SK-N-SH (cell line): ENCODE data around the gene ACKR3. TPM values are rescaled to one million over a fixed set of nuclear protein-coding genes. Genes with fewer than 3 reads are reported as not detected.

Source experiments
- CTCF ChIA-PET: fragments of 300-600, 350-600 bp; formaldehyde crosslinking; extraction: SDS; loops from one replicate; lab custom pipeline; 2021; lab: Yijun Ruan, JAX
- POLR2A ChIA-PET: fragments of 350-600 bp; sonication (Branson Sonifier 250); formaldehyde crosslinking; extraction: SDS; loops from one replicate; lab custom pipeline; 2020; ENCODE audit warnings: antibody characterized with exemption, inconsistent platforms; lab: Yijun Ruan, JAX
- DNase-seq: peaks from one replicate; pipeline ENCODE4 v3.0.0; 2012
- H2AFZ ChIP-seq: fragments of 200-600 bp; sonication (generic); 2 replicates; pipeline ENCODE4 v1.8.1; 2016; ENCODE audit warnings: antibody characterized with exemption, mild to moderate bottlenecking, low read depth
- H3F3A ChIP-seq: fragments of 200-600 bp; sonication (generic); replicated peaks from 2 replicates; pipeline ENCODE3; 2016; ENCODE audit warnings: antibody characterized with exemption, mild to moderate bottlenecking; ENCODE audit not compliant: insufficient read depth
- H3K27ac ChIP-seq, 2 experiments: fragments of 200-500 bp in 1 of 2; fragments of 200-600 bp in 1 of 2; sonication (Bioruptor generic) in 1 of 2; sonication (generic), shearing (Covaris generic) in 1 of 2; 2 replicates each; pipeline versions ENCODE4 v1.5.1 to v1.6.1; 2014 to 2016; ENCODE audit warnings: low read depth in 2 of 2, inconsistent platforms in 1 of 2, low read length in 1 of 2, mild to moderate bottlenecking in 1 of 2, mixed read lengths in 1 of 2
- H3K27me3 ChIP-seq: fragments of 200-600 bp; sonication (generic), shearing (Covaris generic); 2 replicates; pipeline ENCODE4 v1.6.1; 2016; ENCODE audit warnings: mixed run types; ENCODE audit not compliant: insufficient read depth
- H3K36me3 ChIP-seq, 2 experiments: fragments of 200-500 bp in 1 of 2; fragments of 200-600 bp in 1 of 2; sonication (Bioruptor generic) in 1 of 2; sonication (generic) in 1 of 2; replicated peaks in 1 of 2; 2 replicates each; pipeline versions ENCODE3 to v1.5.1; 2014 to 2016; ENCODE audit warnings: low read length in 1 of 2, mild to moderate bottlenecking in 1 of 2; ENCODE audit not compliant: insufficient read depth in 2 of 2, control insufficient read depth in 1 of 2
- H3K4me1 ChIP-seq, 2 experiments: fragments of 200-500 bp in 1 of 2; fragments of 200-600 bp in 1 of 2; sonication (Bioruptor generic) in 1 of 2; sonication (generic), shearing (Covaris generic) in 1 of 2; 2 replicates each; pipeline versions ENCODE4 v1.5.1 to v1.6.1; 2014 to 2016; ENCODE audit warnings: low read depth in 1 of 2, low read length in 1 of 2, mixed run types in 1 of 2; ENCODE audit not compliant: insufficient read depth in 2 of 2, control insufficient read depth in 1 of 2
- H3K4me2 ChIP-seq: fragments of 200-600 bp; sonication (generic), shearing (Covaris generic); 2 replicates; pipeline ENCODE4 v1.6.1; 2017; ENCODE audit warnings: mixed run types
- H3K4me3 ChIP-seq, 2 experiments: fragments of 200-500 bp in 1 of 2; fragments of 200-600 bp in 1 of 2; sonication (Bioruptor generic) in 1 of 2; sonication (generic), shearing (Covaris generic) in 1 of 2; 2 replicates each; pipeline versions ENCODE4 v1.5.1 to v1.8.1; 2014 to 2016; ENCODE audit warnings: low read depth in 2 of 2, inconsistent platforms in 1 of 2, low read length in 1 of 2, mild to moderate bottlenecking in 1 of 2, mixed read lengths in 1 of 2, moderate library complexity in 1 of 2
- H3K79me2 ChIP-seq: fragments of 200-600 bp; sonication (generic); 2 replicates; pipeline ENCODE4 v1.8.1; 2017; ENCODE audit warnings: mild to moderate bottlenecking; ENCODE audit not compliant: insufficient read depth
- H3K9ac ChIP-seq: fragments of 200-600 bp; sonication (generic); 2 replicates; pipeline ENCODE4 v1.6.1; 2017; ENCODE audit warnings: mixed run types
- H3K9me2 ChIP-seq: fragments of 200-600 bp; sonication (generic); 2 replicates; pipeline ENCODE4 v1.6.1; 2017; ENCODE audit warnings: mixed run types
- H3K9me3 ChIP-seq: fragments of 200-600 bp; sonication (generic); 2 replicates; pipeline ENCODE4 v1.6.1; 2017; ENCODE audit warnings: mixed run types, mild to moderate bottlenecking, moderate library complexity
- H4K20me1 ChIP-seq: fragments of 200-600 bp; sonication (generic); 2 replicates; pipeline ENCODE4 v1.6.1; 2017; ENCODE audit warnings: mild to moderate bottlenecking, mixed run types; ENCODE audit not compliant: insufficient read depth
- CHD2 ChIP-seq: fragments of 150-350 bp; IDR thresholded peaks from 2 replicates; pipeline ENCODE4 v1.6.1; 2018; ENCODE audit warnings: low read length; ENCODE audit not compliant: partially characterized antibody
- CTCF ChIP-seq: fragments of 200-600 bp; sonication (generic); IDR thresholded peaks from 2 replicates; pipeline ENCODE4 v1.6.1; 2017; ENCODE audit warnings: antibody characterized with exemption, mild to moderate bottlenecking, moderate library complexity
- ELF1 ChIP-seq: IDR thresholded peaks from 2 replicates; pipeline ENCODE4 v1.4.0; 2012
- EP300 ChIP-seq, 2 experiments: IDR thresholded peaks; 2 replicates each; pipeline versions ENCODE4 v1.4.0 to v1.6.1; 2012; ENCODE audit warnings: borderline replicate concordance in 1 of 2, low read depth in 1 of 2, low read length in 1 of 2
- EZH2phosphoT487 ChIP-seq: fragments of 200-600 bp; sonication (generic); IDR thresholded peaks from 2 replicates; pipeline ENCODE4 v1.6.1; 2017; ENCODE audit warnings: low read depth, mixed run types, mild to moderate bottlenecking, antibody characterized with exemption, moderate library complexity, borderline replicate concordance
- FOSL2 ChIP-seq: IDR thresholded peaks from 2 replicates; pipeline ENCODE4 v1.4.0; 2012; ENCODE audit warnings: low read depth, mild to moderate bottlenecking, moderate library complexity, borderline replicate concordance
- FOXM1 ChIP-seq: IDR thresholded peaks from 2 replicates; pipeline ENCODE4 v1.4.0; 2012; ENCODE audit warnings: low read depth, mild to moderate bottlenecking
- JUND ChIP-seq: IDR thresholded peaks from 2 replicates; pipeline ENCODE4 v1.4.0; 2012
- MAX ChIP-seq: IDR thresholded peaks from 2 replicates; pipeline ENCODE4 v1.4.0; 2012; ENCODE audit warnings: low read depth
- MXI1 ChIP-seq: IDR thresholded peaks from 2 replicates; pipeline ENCODE4 v1.6.1; 2012; ENCODE audit warnings: mild to moderate bottlenecking, low read depth, low read length, improper control_type of control experiment
- REST ChIP-seq: IDR thresholded peaks from 2 replicates; pipeline ENCODE4 v1.6.1; 2012; ENCODE audit warnings: mild to moderate bottlenecking, low read depth, low read length, moderate library complexity
- RFX5 ChIP-seq: IDR thresholded peaks from 2 replicates; pipeline ENCODE4 v1.6.1; 2012; ENCODE audit warnings: mild to moderate bottlenecking, improper control_type of control experiment, low read length
- TAF1 ChIP-seq: IDR thresholded peaks from 2 replicates; pipeline ENCODE4 v1.6.1; 2012; ENCODE audit warnings: low read depth, mild to moderate bottlenecking, low read length, moderate library complexity, borderline replicate concordance
- TEAD4 ChIP-seq: IDR thresholded peaks from 2 replicates; pipeline ENCODE4 v1.4.0; 2012; ENCODE audit warnings: mild to moderate bottlenecking, borderline replicate concordance; ENCODE audit not compliant: insufficient read depth
- USF2 ChIP-seq: fragments of 150-350 bp; IDR thresholded peaks from 2 replicates; pipeline ENCODE4 v1.6.1; 2017; ENCODE audit warnings: antibody characterized with exemption, low read length, low read depth, borderline replicate concordance
- YY1 ChIP-seq: IDR thresholded peaks from 2 replicates; pipeline ENCODE4 v1.4.0; 2012; ENCODE audit warnings: low read depth, mild to moderate bottlenecking
- ZBTB33 ChIP-seq: IDR thresholded peaks from 2 replicates; pipeline ENCODE4 v1.4.0; 2012; ENCODE audit warnings: low read depth, borderline replicate concordance
- WGBS: methylation state at CpG from one replicate; pipeline ENCODE4 v1.1.6; 2017; ENCODE audit warnings: low lambda C conversion rate; 5-methylcytosine and 5-hydroxymethylcytosine counted together
- polyA plus RNA-seq, 3 experiments: library from polyadenylated mRNA; depleted of rRNA; stranded (reverse); fragments of >200 nt; gene quantifications; 2 replicates each; pipeline ENCODE4 v1.2.3, GENCODE V29; 2012

Gene ACKR3
- polyA plus RNA-seq, 1 of the 3 experiments (the other 2 are of a cell fraction) = not detected

DNA sequence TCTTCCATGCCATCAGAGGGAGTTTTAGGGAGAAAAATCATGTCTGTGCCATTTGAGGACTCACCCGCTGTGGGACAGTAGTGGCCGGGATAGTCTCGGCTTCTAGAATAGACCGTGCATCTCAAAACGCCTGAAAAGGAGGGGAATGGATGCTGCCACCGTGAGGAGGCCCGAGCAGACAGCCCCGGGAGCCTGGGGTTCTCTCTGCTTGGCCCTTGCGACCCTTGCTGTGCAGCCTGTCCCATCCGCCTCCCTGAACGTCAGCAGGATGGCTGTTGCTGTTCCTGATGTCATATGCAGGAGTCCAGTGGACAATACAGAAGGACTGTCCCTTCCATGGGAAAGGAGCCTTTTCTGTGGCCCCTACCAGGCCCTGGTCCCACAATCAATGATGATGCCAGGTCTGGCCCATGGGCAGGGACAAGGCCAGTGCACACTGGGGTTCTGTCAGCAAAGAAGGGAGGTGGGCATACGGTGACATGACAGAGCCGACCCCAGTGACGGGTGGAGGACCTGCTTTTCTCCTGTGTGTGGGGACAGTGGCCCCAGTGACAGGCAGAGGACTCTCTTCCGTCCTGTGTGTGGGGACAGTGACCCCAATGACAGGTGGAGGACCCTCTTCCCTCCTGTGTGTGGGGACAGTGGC lies 58.8 kb downstream of the ACKR3 start:
- no peaks in the 10 kb centered on the region for H4K20me1 ChIP-seq
- H3K79me2 ChIP-seq = no peaks in the 10 kb centered on the region
- no peak overlapping the region for H2AFZ ChIP-seq
- no peak overlapping the region for H3K4me2 ChIP-seq
- H3K27ac ChIP-seq = no peak overlapping the region
- H3K9me2 ChIP-seq = no peaks in the 10 kb centered on the region
- no peak overlapping the region for H3K4me3 ChIP-seq
- POLR2A ChIA-PET = no interaction called here
- H3K9ac ChIP-seq = no peak overlapping the region
- no peaks in the 10 kb centered on the region for H3K9me3 ChIP-seq
- H3F3A ChIP-seq = no peaks in the 10 kb centered on the region
- no peaks in the 10 kb centered on the region; the same call in 1 of the 2 replicates for H3K27me3 ChIP-seq
- 43% methylated on average over 7 of the region's 15 CpGs for WGBS
- CTCF ChIA-PET = interaction anchor here (1.8 kb wide), 1 partner anchor 11 kb away, joined by 6 read pairs; no protein-coding TSS in a partner anchor
- H3K4me1 ChIP-seq = peaks cover 0 to 6% of the 10 kb centered on the region in 2 experiments; a peak in 1 of 4 replicates
- no peaks in the 10 kb centered on the region for H3K36me3 ChIP-seq
- no peak for DNase-seq
- TF ChIP-seq MXI1 = no peak
- TF ChIP-seq FOSL2 = no peak
- TF ChIP-seq ZBTB33 = no peak
- no peak for TF ChIP-seq MAX
- no peak for TF ChIP-seq FOXM1
- TF ChIP-seq CTCF = no peak
- TF ChIP-seq TEAD4 = no peak
- TF ChIP-seq RFX5 = no peak
- TF ChIP-seq, all 33 proteins: peak for 0

GRCh38 chr2:236628981-236629605 lies 59.5 kb downstream of the ACKR3 start:
- Histone ChIP-seq H3K4me3 (no peak overlapping the region), H3K4me2 (no peak overlapping the region), H3K9me2 (no peaks in the 10 kb centered on the region), H3K9me3 (no peaks in the 10 kb centered on the region), H3F3A (no peaks in the 10 kb centered on the region), H2AFZ (no peak overlapping the region), H3K27me3 (no peaks in the 10 kb centered on the region; the same call in 1 of the 2 replicates), H3K27ac (no peak overlapping the region), H3K79me2 (no peaks in the 10 kb centered on the region), H3K9ac (no peak overlapping the region), H4K20me1 (no peaks in the 10 kb centered on the region), H3K4me1 (peaks cover 0 to 6% of the 10 kb centered on the region in 2 experiments; a peak in 1 of 4 replicates), H3K36me3 (no peaks in the 10 kb centered on the region)
- CTCF ChIA-PET = no interaction called here
- WGBS = 59% methylated on average over 10 of the region's 11 CpGs
- POLR2A ChIA-PET = no interaction called here
- no peak for DNase-seq
- TF ChIP-seq REST = no peak
- TF ChIP-seq FOSL2 = no peak
- TF ChIP-seq CHD2 = no peak
- TF ChIP-seq ELF1 = no peak
- TF ChIP-seq USF2 = no peak
- TF ChIP-seq TAF1 = no peak
- TF ChIP-seq RFX5 = no peak
- no peak for TF ChIP-seq JUND
- TF ChIP-seq EZH2phosphoT487 = no peak
- TF ChIP-seq YY1 = no peak
- TF ChIP-seq EP300 (IDR thresholded peaks at IDR 0.05; ENCODE audit: borderline replicate concordance in 1 of 2, low read depth in 1 of 2, low read length in 1 of 2) = no peak
